OCI-LY3 (cell line): ENCODE measurements around the gene NDFIP2.

Experiments
- H2AFZ ChIP-seq: fragments of 200-600, 300-600 bp; shearing (Covaris generic); 2 replicates; pipeline ENCODE4 v1.6.0; 2014; ENCODE audit warnings: antibody characterized with exemption, low read depth, low read length
- H3K27ac ChIP-seq: fragments of 200-600, 300-600 bp; sonication (generic); 2 replicates; pipeline ENCODE4 v1.5.1; 2014; ENCODE audit warnings: mild to moderate bottlenecking, low read length, moderate library complexity, mixed read lengths
- H3K27me3 ChIP-seq: fragments of 200-600, 300-600 bp; sonication (generic); 2 replicates; pipeline ENCODE4 v1.6.1; 2014; ENCODE audit warnings: low read depth, low read length, mixed read lengths
- H3K36me3 ChIP-seq: fragments of 200-600, 300-600 bp; sonication (generic); replicated peaks from 2 replicates; pipeline ENCODE3; 2014; ENCODE audit warnings: low read depth, low read length, mixed read lengths
- H3K4me1 ChIP-seq: fragments of 300-600, 200-600 bp; sonication (generic); 2 replicates; pipeline ENCODE4 v1.6.1; 2014; ENCODE audit warnings: low read length, mixed read lengths
- H3K4me2 ChIP-seq: fragments of 200-600, 300-600 bp; sonication (generic); 2 replicates; pipeline ENCODE4 v1.6.1; 2014; ENCODE audit warnings: low read length, mixed read lengths
- H3K4me3 ChIP-seq: fragments of 300-600, 200-600 bp; sonication (generic); 2 replicates; pipeline ENCODE4 v1.5.1; 2014; ENCODE audit warnings: antibody characterized with exemption, mild to moderate bottlenecking, low read length, moderate library complexity
- H3K79me2 ChIP-seq: fragments of 300-600, 200-600 bp; shearing (Covaris generic); 2 replicates; pipeline ENCODE4 v1.6.1; 2014; ENCODE audit warnings: mild to moderate bottlenecking, low read length, mixed read lengths
- H3K9ac ChIP-seq: fragments of 300-600, 200-600 bp; shearing (Covaris generic); 2 replicates; pipeline ENCODE4 v1.6.0; 2014; ENCODE audit warnings: mild to moderate bottlenecking, low read length, moderate library complexity
- H3K9me3 ChIP-seq: fragments of 200-600, 300-600 bp; shearing (Covaris generic); 2 replicates; pipeline ENCODE4 v1.6.1; 2014; ENCODE audit warnings: low read length, mixed read lengths; ENCODE audit not compliant: insufficient read depth
- H4K20me1 ChIP-seq: fragments of 200-600, 300-600 bp; sonication (generic); 2 replicates; pipeline ENCODE4 v1.6.1; 2016; ENCODE audit warnings: low read length, mixed read lengths; ENCODE audit not compliant: insufficient read depth
- EZH2phosphoT487 ChIP-seq: fragments of 200-600 bp; shearing (Covaris generic); IDR thresholded peaks from 2 replicates; pipeline ENCODE4 v1.6.1; 2018; ENCODE audit warnings: antibody characterized with exemption, mixed run types, low read depth
- TF ChIP-seq, protein P1 (sequence below): fragments of 200-600, 300-600 bp; sonication (generic); IDR thresholded peaks from 2 replicates; pipeline ENCODE4 v1.5.1; 2014; ENCODE audit warnings: antibody characterized with exemption, low read length, low read depth

Gene NDFIP2

DNA sequence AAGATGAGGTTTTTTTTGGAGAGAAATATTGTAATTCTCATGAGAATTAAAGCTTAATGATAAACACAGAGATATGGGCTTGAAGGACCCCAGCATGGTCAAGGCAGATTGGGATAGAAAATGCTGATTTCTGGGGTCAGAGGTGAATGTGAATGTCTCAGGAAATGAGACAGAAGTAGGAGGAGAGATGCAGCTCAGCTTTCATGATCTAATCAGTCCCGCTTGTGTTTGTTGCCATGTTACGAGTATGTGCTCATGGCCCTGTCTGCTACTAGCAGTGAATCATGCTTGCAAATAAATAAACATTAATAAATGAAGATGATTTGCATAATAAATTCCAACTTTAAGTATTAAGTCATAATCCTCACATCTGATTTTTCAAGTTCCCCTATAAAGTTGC is 23.0 kb upstream of the NDFIP2 start:
- H3K9ac ChIP-seq: no peak overlapping the region
- H3K4me1 ChIP-seq: no peaks in the 10 kb centered on the region
- H3K9me3 ChIP-seq: no peaks in the 10 kb centered on the region
- H2AFZ ChIP-seq: no peak overlapping the region
- no peak overlapping the region for H3K4me2 ChIP-seq
- no peak for TF ChIP-seq EZH2phosphoT487
- TF ChIP-seq, protein P1, sequence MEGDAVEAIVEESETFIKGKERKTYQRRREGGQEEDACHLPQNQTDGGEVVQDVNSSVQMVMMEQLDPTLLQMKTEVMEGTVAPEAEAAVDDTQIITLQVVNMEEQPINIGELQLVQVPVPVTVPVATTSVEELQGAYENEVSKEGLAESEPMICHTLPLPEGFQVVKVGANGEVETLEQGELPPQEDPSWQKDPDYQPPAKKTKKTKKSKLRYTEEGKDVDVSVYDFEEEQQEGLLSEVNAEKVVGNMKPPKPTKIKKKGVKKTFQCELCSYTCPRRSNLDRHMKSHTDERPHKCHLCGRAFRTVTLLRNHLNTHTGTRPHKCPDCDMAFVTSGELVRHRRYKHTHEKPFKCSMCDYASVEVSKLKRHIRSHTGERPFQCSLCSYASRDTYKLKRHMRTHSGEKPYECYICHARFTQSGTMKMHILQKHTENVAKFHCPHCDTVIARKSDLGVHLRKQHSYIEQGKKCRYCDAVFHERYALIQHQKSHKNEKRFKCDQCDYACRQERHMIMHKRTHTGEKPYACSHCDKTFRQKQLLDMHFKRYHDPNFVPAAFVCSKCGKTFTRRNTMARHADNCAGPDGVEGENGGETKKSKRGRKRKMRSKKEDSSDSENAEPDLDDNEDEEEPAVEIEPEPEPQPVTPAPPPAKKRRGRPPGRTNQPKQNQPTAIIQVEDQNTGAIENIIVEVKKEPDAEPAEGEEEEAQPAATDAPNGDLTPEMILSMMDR: no peak
- H3K36me3 ChIP-seq: no peaks in the 10 kb centered on the region
- no peaks in the 10 kb centered on the region for H4K20me1 ChIP-seq
- H3K4me3 ChIP-seq: no peak overlapping the region
- H3K27me3 ChIP-seq: no peaks in the 10 kb centered on the region; the same call in 1 of the 2 replicates
- no peak overlapping the region for H3K27ac ChIP-seq
- H3K79me2 ChIP-seq: no peaks in the 10 kb centered on the region

GRCh38 chr13:79458436-79458835 is 22.5 kb upstream of the NDFIP2 start:
- Histone ChIP-seq H3K4me2 (no peak overlapping the region), H3K9me3 (no peaks in the 10 kb centered on the region), H3K79me2 (no peaks in the 10 kb centered on the region), H3K27ac (no peak overlapping the region), H3K27me3 (no peaks in the 10 kb centered on the region; the same call in 1 of the 2 replicates), H3K4me3 (no peak overlapping the region), H4K20me1 (no peaks in the 10 kb centered on the region), H3K36me3 (no peaks in the 10 kb centered on the region), H2AFZ (no peak overlapping the region), H3K4me1 (no peaks in the 10 kb centered on the region), H3K9ac (no peak overlapping the region)
- no peak for TF ChIP-seq EZH2phosphoT487
- TF ChIP-seq, protein P1: no peak

- no peaks in the 10 kb centered on the region for H3K36me3 ChIP-seq
- H3K4me1 ChIP-seq: no peaks in the 10 kb centered on the region; the same call in 1 of the 2 replicates
- H3K79me2 ChIP-seq: no peaks in the 10 kb centered on the region
- H4K20me1 ChIP-seq: no peaks in the 10 kb centered on the region
- H2AFZ ChIP-seq: no peak overlapping the region
- H3K27ac ChIP-seq: no peak overlapping the region
- H3K4me2 ChIP-seq: no peak overlapping the region
- no peak overlapping the region for H3K4me3 ChIP-seq
- no peaks in the 10 kb centered on the region for H3K9me3 ChIP-seq
- TF ChIP-seq, protein P1: no peak
- TF ChIP-seq EZH2phosphoT487: no peak
- no peak overlapping the region for H3K9ac ChIP-seq
- H3K27me3 ChIP-seq: no peaks in the 10 kb centered on the region
Observed at GRCh38 chr13:79459906-79460305, 21.0 kb upstream of the NDFIP2 start.

- Histone ChIP-seq H3K36me3 (no peaks in the 10 kb centered on the region), H3K79me2 (no peaks in the 10 kb centered on the region), H3K9ac (no peak overlapping the region), H4K20me1 (no peaks in the 10 kb centered on the region), H3K4me1 (no peaks in the 10 kb centered on the region; the same call in 1 of the 2 replicates), H3K9me3 (no peaks in the 10 kb centered on the region), H3K27me3 (no peaks in the 10 kb centered on the region), H3K4me3 (no peak overlapping the region), H3K4me2 (no peak overlapping the region), H3K27ac (no peak overlapping the region), H2AFZ (no peak overlapping the region)
- TF ChIP-seq, protein P1: no peak
- TF ChIP-seq EZH2phosphoT487: no peak
Observed at GRCh38 chr13:79462895-79463294, 18.1 kb upstream of the NDFIP2 start.
